Ovary (tissue), 9 donors: ENCODE data around the gene IMP3. TPM values are rescaled to one million over a fixed set of nuclear protein-coding genes. Genes with fewer than 3 reads are reported as not detected.
"Not testable (repeated sequence)": the region's sequence is repeated elsewhere in the genome, so short reads cannot be mapped to it uniquely, and the experiment has no call there.

ENCODE experiments used
- DNase-seq, 5 donors: peaks; one replicate each; pipeline ENCODE4 v3.0.0-alpha.2; 2019 to 2020
- H3K27ac ChIP-seq, 2 donors: fragments of 200-600 bp; one replicate each; pipeline versions ENCODE4 v1.5.1 to v1.8.0; 2019 to 2022
- H3K27me3 ChIP-seq: fragments of 200-600 bp; one replicate; pipeline ENCODE4 v1.8.0; 2022
- H3K36me3 ChIP-seq: fragments of 200-600 bp; sonication (generic); one replicate; pipeline ENCODE4 v1.5.1; 2019
- H3K4me1 ChIP-seq: one replicate; pipeline ENCODE4 v1.8.1; 2013; ENCODE audit warnings: mild to moderate bottlenecking, moderate library complexity; ENCODE audit not compliant: insufficient read depth
- H3K4me3 ChIP-seq: fragments of 200-600 bp; sonication (generic); one replicate; pipeline ENCODE4 v1.5.1; 2017
- H3K9me3 ChIP-seq, 2 donors: fragments of 200-600 bp in 1 of 2; sonication (generic) in 1 of 2; one replicate each; pipeline versions ENCODE4 v1.5.1 to v1.8.1; 2013 to 2019; ENCODE audit warnings: mild to moderate bottlenecking in 1 of 2, moderate library complexity in 1 of 2
- CTCF ChIP-seq, 3 donors: fragments of 450-650 bp in 2 of 3; fragments of 200-600 bp in 1 of 3; IDR thresholded peaks; one replicate each; pipeline versions ENCODE4 v1.5.1 to v1.8.0; 2016 to 2022; ENCODE audit warnings: antibody characterized with exemption in 3 of 3, mild to moderate bottlenecking in 1 of 3
- EP300 ChIP-seq: sonication (generic); formaldehyde crosslinking; IDR thresholded peaks from one replicate; pipeline ENCODE4 v1.6.1; 2017; ENCODE audit warnings: antibody characterized with exemption
- POLR2A ChIP-seq: fragments of 450-650 bp; IDR thresholded peaks from one replicate; pipeline ENCODE4 v1.6.1; 2017; ENCODE audit warnings: antibody characterized with exemption, mild to moderate bottlenecking, moderate library complexity
- WGBS, 3 donors: extraction: QIAGEN DNeasy Blood & Tissue Kit in 1 of 3; methylation state at CpG; one replicate each; pipeline versions ENCODE4 v1.1.5 to v1.1.7; 2013 to 2017; 5-methylcytosine and 5-hydroxymethylcytosine counted together
- intact Hi-C, 4 donors: fragments of 100-400 bp; cut with DNase I; formaldehyde crosslinking; loops; one replicate each; pipeline versions ENCODE4 v1.11.0 to v1.15.1; 2022 to 2023
- polyA plus RNA-seq, 2 donors: library from polyadenylated mRNA; stranded (reverse); fragments of 200-250 nt in 1 of 2; fragments of 350-450 nt in 1 of 2; fragmentation: Illumina TruSeq in 1 of 2; extraction: RNeasy Lipid Tissue Mini Kit (QIAGEN cat#74804) in 1 of 2; gene quantifications; one replicate each; pipeline ENCODE4 v1.2.3, GENCODE V29; 2013 to 2014
- total RNA-seq, 7 donors: library from RNA; depleted of rRNA in 2 of 7; stranded (reverse); fragments of >200 nt in 2 of 7; fragmentation: NEBNext Ultra II Directional in 3 of 7; extraction: Animal tissue kit (Norgen Biotek cat#: 25700) in 3 of 7; gene quantifications; one replicate each; pipeline versions ENCODE4 v1.1.0 to v1.2.4, GENCODE V29; 2016 to 2023
- donor health status: DM: no; HTN: no; CAD: no; lungs with moderate emphysema.
- donor health status: DM: no; HTN: no; CAD: no.
- donor health status: Bipolar disorder and iron deficiency.
- donor health status: DM: yes; HTN: yes; CAD: no.
- donor health status: DM: no; HTN: no; CAD: no.
- donor health status: DM: yes; HTN: yes; CAD: no.

The IMP3 gene
- total and polyA plus RNA-seq, 9 donors: 45.1 to 106 (median 51.6) TPM

GRCh38 chr15:75683646-75684312 lies 43.8 kb upstream of the IMP3 start:
- DNase-seq: peak; percentile 59 to 83 (median 80)
- H3K36me3 ChIP-seq, H3K4me3 ChIP-seq, H3K9me3 ChIP-seq, H3K4me1 ChIP-seq, H3K27ac ChIP-seq, H3K27me3 ChIP-seq: not testable (repeated sequence)
- TF ChIP-seq CTCF (IDR thresholded peaks at IDR 0.05): peak; percentile 68 to 88 (median 81)
- 23 to 26% (median 23%) methylated on average over 14 of the region's 14 CpGs for WGBS, 3 donors
- intact Hi-C loops: loop anchor here in 3 of 4 donors (5.0 to 10.0 kb wide), 8 partner anchors 36 to 179 kb away; partner anchors contain the start of gene SNX33 (in 1 of the 3)

DNA sequence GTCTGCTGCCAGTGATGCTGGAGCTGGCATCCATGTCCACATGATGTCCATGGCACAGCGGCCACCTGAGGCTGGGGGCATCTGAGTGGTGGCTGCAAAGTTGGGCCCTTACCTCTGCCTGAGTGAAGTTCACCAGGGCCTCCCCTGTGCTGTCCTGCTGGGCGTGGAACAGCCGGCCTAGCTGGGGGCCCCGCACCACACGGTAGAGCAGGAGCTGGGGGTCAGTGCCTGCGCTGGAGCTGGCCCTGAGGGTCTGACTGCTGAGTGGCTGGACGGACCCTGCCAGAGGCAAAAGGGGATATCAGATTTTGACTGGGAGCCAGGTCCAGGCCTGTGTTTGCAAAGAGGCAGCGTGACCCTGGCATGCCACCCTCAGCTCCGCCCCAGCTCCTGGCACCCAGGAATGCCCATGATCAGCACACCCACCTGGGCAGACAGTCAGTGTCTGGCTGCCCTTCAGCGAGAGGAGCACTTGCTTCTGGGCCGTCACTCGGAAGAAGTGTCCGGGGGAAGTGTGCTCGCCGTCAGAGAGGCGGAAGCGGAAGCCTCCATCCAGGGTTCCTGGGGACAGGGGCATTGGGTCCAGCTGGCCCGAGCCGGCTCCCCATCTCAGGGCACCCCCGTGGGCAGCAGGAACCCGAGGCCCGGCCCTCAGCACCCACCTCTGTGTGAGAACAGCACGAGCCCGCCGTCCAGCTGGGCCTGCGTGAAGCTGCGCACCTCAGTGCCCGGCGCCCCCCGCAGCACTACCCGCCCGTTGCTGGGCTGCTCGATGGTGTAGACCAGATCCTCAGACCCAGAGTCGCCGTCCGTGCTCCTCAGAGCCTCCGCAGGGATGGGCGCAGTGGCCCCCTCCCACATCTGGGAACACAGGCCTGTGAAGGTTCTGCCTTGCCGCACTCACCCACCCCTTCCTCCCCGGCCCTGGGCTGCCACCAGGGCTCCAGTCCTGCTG lies 42.4 kb upstream of the IMP3 start:
- no peak overlapping the region for H3K4me3 ChIP-seq
- intact Hi-C loops: loop anchor here in 3 of 4 donors (5.0 to 10.0 kb wide), 8 partner anchors 35 to 178 kb away; partner anchors contain the start of gene SNX33 (in 1 of the 3)
- peaks cover 4% of the 10 kb centered on the region for H3K4me1 ChIP-seq
- H3K9me3 ChIP-seq: no peaks in the 10 kb centered on the region
- 81 to 88% (median 86%) methylated on average over 31 to 40 of the region's 40 CpGs for WGBS, 3 donors
- TF ChIP-seq POLR2A: no peak
- no peak for TF ChIP-seq CTCF (IDR thresholded peaks at IDR 0.05)
- no peak for TF ChIP-seq EP300
- DNase-seq: peak in 1 of 5 donors; percentile 35
- no peaks in the 10 kb centered on the region for H3K27me3 ChIP-seq
- no peak overlapping the region for H3K27ac ChIP-seq
- H3K36me3 ChIP-seq: no peaks in the 10 kb centered on the region

GRCh38 chr15:75680007-75680789 lies 40.2 kb upstream of the IMP3 start:
- DNase-seq: no peak
- Histone ChIP-seq H3K4me1 (peaks cover 5% of the 10 kb centered on the region), H3K27ac (no peak overlapping the region), H3K9me3 (no peaks in the 10 kb centered on the region), H3K27me3 (no peaks in the 10 kb centered on the region), H3K36me3 (no peaks in the 10 kb centered on the region), H3K4me3 (no peak overlapping the region)
- intact Hi-C loops: loop anchor here in 3 of 4 donors (5.0 to 10.0 kb wide), 8 partner anchors 33 to 175 kb away; partner anchors contain the start of gene SNX33 (in 1 of the 3)
- WGBS, 3 donors: 71 to 75% (median 75%) methylated on average over 11 of the region's 11 CpGs
- no peak for TF ChIP-seq EP300
- TF ChIP-seq CTCF (IDR thresholded peaks at IDR 0.05): no peak
- no peak for TF ChIP-seq POLR2A

DNA sequence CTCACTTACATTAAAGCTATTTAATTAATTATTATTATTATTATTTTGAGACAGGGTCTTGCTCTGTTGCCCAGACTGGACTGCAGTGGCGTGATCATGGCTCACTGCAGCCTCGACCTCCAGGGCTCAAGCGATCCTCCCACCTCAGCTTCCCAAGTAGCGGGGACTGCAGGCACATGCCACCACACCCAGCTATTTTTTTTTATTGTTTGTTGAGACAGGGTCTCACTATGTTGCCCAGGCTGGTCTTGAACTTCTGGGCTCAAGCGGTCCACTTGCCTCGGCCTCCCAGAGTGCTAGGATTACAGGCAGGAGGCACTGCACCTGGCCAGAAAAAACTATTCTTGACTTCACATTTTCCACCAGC lies 38.3 kb upstream of the IMP3 start:
- H3K4me3 ChIP-seq, H3K9me3 ChIP-seq, H3K4me1 ChIP-seq, DNase-seq, H3K36me3 ChIP-seq, H3K27me3 ChIP-seq, H3K27ac ChIP-seq: not testable (repeated sequence)
- intact Hi-C loops: loop anchor here in 1 of 4 donors (10.0 kb wide), 1 partner anchor 304 kb away; no protein-coding TSS in a partner anchor
- WGBS, 3 donors: 93% methylated on average over 6 of the region's 6 CpGs
